ENCODE data around the gene SLC4A1.

DNA sequence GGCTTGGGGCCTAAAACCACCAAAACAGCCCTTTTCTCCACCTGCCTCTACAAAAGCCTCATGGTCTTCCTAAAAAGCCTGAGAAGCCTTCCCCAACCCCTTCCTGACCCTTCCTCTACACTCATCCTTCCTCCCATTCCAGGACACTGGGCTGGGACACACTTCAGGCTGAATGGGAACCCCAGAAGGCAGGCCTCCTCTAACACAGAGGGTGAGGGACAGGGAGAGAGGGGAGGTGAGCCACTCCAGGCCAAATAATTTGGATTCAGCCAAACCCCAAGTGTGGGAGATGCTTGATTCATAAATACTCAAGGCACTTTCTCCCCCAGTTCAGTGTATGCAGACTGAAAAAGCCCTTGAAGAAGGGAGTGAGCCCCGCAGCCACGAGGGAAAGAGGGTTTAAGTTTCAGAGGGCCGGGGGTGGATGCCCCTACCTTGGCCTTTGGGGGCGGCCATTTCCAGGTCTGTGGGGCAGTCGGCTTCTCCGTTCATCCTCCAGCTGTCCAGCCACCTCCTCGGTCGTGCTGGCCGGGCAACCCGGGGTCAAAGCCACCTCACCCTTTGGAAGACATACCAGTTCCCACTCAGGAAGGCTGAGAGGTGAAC, 50.1 kb downstream of the SLC4A1 start:
- TF ChIP-seq CTCF (IDR thresholded peaks at IDR 0.05) (no peak), POLR2A (IDR thresholded peaks at IDR 0.05) (no peak)

Data from thyroid gland (tissue), 4 donors.